Thyroid gland (tissue), 4 donors: ENCODE data around the gene GALNT2. TPM values are rescaled to one million over a fixed set of nuclear protein-coding genes. Genes with fewer than 3 reads are reported as not detected.

Source experiments
- DNase-seq, 2 donors: peaks; one replicate each; pipeline ENCODE4 v3.0.0-alpha.2; 2019
- H3K27ac ChIP-seq, 3 donors: fragments of 200-600 bp; sonication (generic); 1 replicate in 2 of 3; 2 replicates in 1 of 3; pipeline ENCODE4 v1.5.1; 2016 to 2019; ENCODE audit warnings: mild to moderate bottlenecking in 1 of 3, moderate library complexity in 1 of 3
- H3K27me3 ChIP-seq: fragments of 200-600 bp; sonication (generic); one replicate; pipeline ENCODE4 v1.5.1; 2019
- H3K36me3 ChIP-seq, 2 donors: fragments of 200-600 bp; sonication (generic); one replicate each; pipeline ENCODE4 v1.5.1; 2016 to 2019
- H3K4me1 ChIP-seq, 2 donors: fragments of 200-600 bp; sonication (generic); one replicate each; pipeline ENCODE4 v1.5.1; 2017 to 2019
- H3K4me3 ChIP-seq, 3 donors: fragments of 200-600 bp; sonication (generic); replicated peaks in 1 of 3; 1 replicate in 2 of 3; 2 replicates in 1 of 3; pipeline ENCODE4 v1.5.1; 2016; ENCODE audit warnings: mild to moderate bottlenecking in 1 of 3
- H3K9me3 ChIP-seq: fragments of 200-600 bp; sonication (generic); one replicate; pipeline ENCODE4 v1.5.1; 2017
- CTCF ChIP-seq, 6 experiments: fragments of 200-600 bp in 3 of 6; fragments of 450-650 bp in 3 of 6; sonication (generic) in 3 of 6; IDR thresholded peaks; one replicate each; pipeline ENCODE4 v1.5.1; 2016 to 2019; ENCODE audit warnings: antibody characterized with exemption in 6 of 6, mild to moderate bottlenecking in 2 of 6, inconsistent platforms in 1 of 6, moderate library complexity in 1 of 6
- POLR2A ChIP-seq, 2 donors: fragments of 450-650 bp; IDR thresholded peaks; one replicate each; pipeline ENCODE4 v1.6.1; 2017; ENCODE audit warnings: antibody characterized with exemption in 2 of 2, mild to moderate bottlenecking in 2 of 2, moderate library complexity in 1 of 2
- WGBS, 2 donors: methylation state at CpG; one replicate each; pipeline ENCODE4 v1.1.5; 2017; 5-methylcytosine and 5-hydroxymethylcytosine counted together
- intact Hi-C: fragments of 100-400 bp; cut with DNase I; formaldehyde crosslinking; loops from one replicate; pipeline ENCODE4 v1.15.1; 2023
- total RNA-seq, 4 donors: library from RNA; depleted of rRNA; stranded (reverse); fragments of >200 nt; gene quantifications; one replicate each; pipeline ENCODE4 v1.2.3, GENCODE V29; 2016

GALNT2 gene
- total RNA-seq, 4 donors from 2014 or later, result 26.2 to 48.9 (median 42.3) TPM

GRCh38 chr1:230277201-230278025 lies 210.4 kb downstream of the GALNT2 start:
- no peak overlapping the region for H3K27ac ChIP-seq
- WGBS, 2 donors, result 69 to 77% methylated on average over 15 of the region's 15 CpGs
- H3K9me3 ChIP-seq, result no peaks in the 10 kb centered on the region
- intact Hi-C loops, result no loop called here
- H3K4me1 ChIP-seq, result no peaks in the 10 kb centered on the region
- no peaks in the 10 kb centered on the region for H3K27me3 ChIP-seq
- H3K4me3 ChIP-seq, result no peak overlapping the region
- H3K36me3 ChIP-seq, result peaks cover 5 to 38% of the 10 kb centered on the region in 2 donors
- no peak for TF ChIP-seq CTCF (IDR thresholded peaks at IDR 0.05)
- no peak for TF ChIP-seq POLR2A (IDR thresholded peaks at IDR 0.05)
- DNase-seq, result no peak

GRCh38 chr1:230278376-230278775 lies 211.3 kb downstream of the GALNT2 start:
- DNase-seq, result no peak
- Histone ChIP-seq H3K4me1 (no peaks in the 10 kb centered on the region), H3K4me3 (no peak overlapping the region), H3K36me3 (peaks cover 5 to 38% of the 10 kb centered on the region in 2 donors), H3K9me3 (no peaks in the 10 kb centered on the region), H3K27me3 (no peaks in the 10 kb centered on the region), H3K27ac (no peak overlapping the region)
- intact Hi-C loops, result no loop called here
- TF ChIP-seq CTCF (IDR thresholded peaks at IDR 0.05) (no peak), POLR2A (IDR thresholded peaks at IDR 0.05) (no peak)
- 97 to 98% methylated on average over 7 of the region's 7 CpGs for WGBS, 2 donors

- intact Hi-C loops, result no loop called here
- no peak overlapping the region for H3K27ac ChIP-seq
- H3K9me3 ChIP-seq, result no peaks in the 10 kb centered on the region
- H3K36me3 ChIP-seq, result peaks cover 5 to 38% of the 10 kb centered on the region in 2 donors
- WGBS, 2 donors, result 94 to 95% methylated on average over 20 of the region's 20 CpGs
- no peak overlapping the region for H3K4me3 ChIP-seq
- DNase-seq, result no peak
- H3K4me1 ChIP-seq, result no peaks in the 10 kb centered on the region
- no peak for TF ChIP-seq POLR2A (IDR thresholded peaks at IDR 0.05)
- TF ChIP-seq CTCF (IDR thresholded peaks at IDR 0.05), result no peak
- no peaks in the 10 kb centered on the region for H3K27me3 ChIP-seq
Measured at GRCh38 chr1:230278871-230279582, 212.0 kb downstream of the GALNT2 start.

GRCh38 chr1:230279583-230279945 lies 212.5 kb downstream of the GALNT2 start:
- Histone ChIP-seq H3K9me3 (no peaks in the 10 kb centered on the region), H3K4me3 (no peak overlapping the region), H3K27me3 (no peaks in the 10 kb centered on the region), H3K36me3 (peaks cover 5 to 34% of the 10 kb centered on the region in 2 donors), H3K4me1 (no peaks in the 10 kb centered on the region), H3K27ac (no peak overlapping the region)
- no peak for TF ChIP-seq CTCF (IDR thresholded peaks at IDR 0.05)
- TF ChIP-seq POLR2A (IDR thresholded peaks at IDR 0.05), result no peak
- 95 to 97% methylated on average over 24 of the region's 24 CpGs for WGBS, 2 donors
- intact Hi-C loops, result no loop called here
- DNase-seq, result no peak
